NCI-H146 treated with DMSO at 0.1 percent for 48 hours (cell line): ENCODE measurements around the gene CIZ1.
"Not testable (repeated sequence)": the region's sequence is repeated elsewhere in the genome, so short reads cannot be mapped to it uniquely, and the experiment has no call there.

Experiments used
- DNase-seq: peaks from one replicate; lab custom pipeline; 2025; ENCODE audit not compliant: unreplicated experiment; lab: John Stamatoyannopoulos, UW

Gene CIZ1, protein sequence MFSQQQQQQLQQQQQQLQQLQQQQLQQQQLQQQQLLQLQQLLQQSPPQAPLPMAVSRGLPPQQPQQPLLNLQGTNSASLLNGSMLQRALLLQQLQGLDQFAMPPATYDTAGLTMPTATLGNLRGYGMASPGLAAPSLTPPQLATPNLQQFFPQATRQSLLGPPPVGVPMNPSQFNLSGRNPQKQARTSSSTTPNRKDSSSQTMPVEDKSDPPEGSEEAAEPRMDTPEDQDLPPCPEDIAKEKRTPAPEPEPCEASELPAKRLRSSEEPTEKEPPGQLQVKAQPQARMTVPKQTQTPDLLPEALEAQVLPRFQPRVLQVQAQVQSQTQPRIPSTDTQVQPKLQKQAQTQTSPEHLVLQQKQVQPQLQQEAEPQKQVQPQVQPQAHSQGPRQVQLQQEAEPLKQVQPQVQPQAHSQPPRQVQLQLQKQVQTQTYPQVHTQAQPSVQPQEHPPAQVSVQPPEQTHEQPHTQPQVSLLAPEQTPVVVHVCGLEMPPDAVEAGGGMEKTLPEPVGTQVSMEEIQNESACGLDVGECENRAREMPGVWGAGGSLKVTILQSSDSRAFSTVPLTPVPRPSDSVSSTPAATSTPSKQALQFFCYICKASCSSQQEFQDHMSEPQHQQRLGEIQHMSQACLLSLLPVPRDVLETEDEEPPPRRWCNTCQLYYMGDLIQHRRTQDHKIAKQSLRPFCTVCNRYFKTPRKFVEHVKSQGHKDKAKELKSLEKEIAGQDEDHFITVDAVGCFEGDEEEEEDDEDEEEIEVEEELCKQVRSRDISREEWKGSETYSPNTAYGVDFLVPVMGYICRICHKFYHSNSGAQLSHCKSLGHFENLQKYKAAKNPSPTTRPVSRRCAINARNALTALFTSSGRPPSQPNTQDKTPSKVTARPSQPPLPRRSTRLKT

GRCh38 chr9:128191406-128192046 lies at the start of gene CIZ1:
Gene CIZ1 (minus strand): TSS chr9:128191572. CDS start chr9:128190857, 715 bp downstream.
- peak; percentile 35 for DNase-seq

DNA sequence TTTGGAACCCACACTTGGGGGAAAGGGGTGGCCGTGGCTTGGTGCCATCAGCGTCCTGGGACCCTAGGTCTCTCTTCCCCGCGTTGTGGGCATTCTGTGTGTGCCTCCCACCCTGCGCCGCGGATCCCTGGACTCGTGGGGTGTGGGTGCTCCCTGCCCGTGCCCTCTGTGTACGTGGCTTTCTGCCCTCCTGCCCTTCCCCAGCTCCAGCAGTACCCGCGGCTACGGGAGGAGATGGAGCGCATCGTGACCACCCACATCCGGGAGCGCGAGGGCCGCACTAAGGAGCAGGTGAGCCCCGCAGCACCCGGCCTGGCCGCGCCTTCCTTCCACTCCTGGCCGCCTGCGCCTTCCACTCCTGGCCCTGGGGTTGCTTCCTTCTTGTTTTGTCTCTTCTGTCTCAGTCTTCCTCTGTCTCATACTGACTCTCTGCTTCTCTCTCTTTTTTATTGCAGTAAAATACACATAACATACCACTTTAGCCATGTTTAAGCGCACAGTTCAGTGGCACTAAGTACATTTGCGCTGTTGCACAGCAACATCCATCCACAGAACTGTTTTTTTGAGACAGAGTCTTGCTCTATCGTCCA lies 42.5 kb upstream of the CIZ1 start:
- DNase-seq, result no peak

- DNase-seq, result no peak
Observed at GRCh38 chr9:128232528-128233428, 41.4 kb upstream of the CIZ1 start.

DNA sequence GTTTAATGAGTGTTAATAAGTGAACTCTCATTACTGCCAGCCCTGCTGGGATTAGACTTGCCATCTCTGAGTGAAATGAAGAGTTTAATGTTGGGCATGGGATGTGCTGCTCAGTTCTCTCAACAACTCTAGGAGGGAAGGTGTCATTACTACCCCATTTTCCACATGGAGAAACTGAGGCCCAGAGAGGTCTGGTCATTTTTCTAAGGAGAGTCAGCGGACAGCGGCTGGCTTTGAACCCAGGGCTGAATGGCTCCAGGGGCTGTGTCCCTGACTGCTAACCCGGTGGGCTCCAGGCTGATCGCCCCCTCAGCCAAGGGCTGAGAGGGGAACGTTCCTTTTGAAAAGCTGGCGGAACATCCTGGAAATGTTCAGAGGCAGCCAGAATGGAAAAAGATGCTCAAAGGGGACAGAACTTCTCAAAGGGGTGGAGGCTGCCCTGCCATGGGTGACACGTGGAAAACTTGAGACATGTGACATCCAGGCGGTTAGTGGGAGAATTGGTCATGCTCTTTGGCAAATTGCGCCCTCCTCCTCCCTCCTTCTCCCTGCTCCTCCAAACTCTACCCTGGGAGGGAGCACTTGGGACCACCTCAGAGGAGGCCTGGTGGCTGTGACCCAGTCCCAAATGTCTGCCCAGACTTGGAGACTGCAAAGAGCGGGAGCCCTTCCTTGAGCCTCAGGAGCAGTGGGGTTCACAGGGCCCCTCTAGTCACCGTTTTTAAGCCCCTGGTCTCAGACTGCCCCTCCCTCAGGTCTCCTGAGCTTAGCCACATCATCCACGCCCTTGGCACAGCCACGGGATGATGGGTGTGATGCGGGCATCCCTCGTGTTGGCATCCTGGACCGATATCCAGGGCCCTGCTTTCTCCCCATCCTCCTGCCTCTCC lies 40.5 kb upstream of the CIZ1 start:
- DNase-seq, result no peak

DNA sequence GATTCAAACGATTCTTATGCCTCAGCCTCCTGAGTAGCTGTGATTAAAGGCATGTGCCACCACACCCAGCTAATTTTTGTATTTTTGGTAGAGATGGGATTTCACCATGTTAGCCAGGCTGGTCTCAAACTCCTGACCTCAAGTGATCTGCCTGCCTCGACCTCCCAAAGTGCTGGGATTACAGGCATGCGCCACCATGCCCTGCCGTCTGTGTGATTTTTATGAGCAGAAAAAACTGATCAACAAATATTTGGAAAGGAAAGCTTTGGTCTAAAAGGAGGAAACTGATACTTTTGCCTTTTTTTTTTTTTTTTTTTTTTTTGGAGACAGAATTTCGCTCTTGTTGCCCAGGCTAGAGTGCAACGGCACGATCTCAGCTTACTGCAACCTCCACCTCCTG lies 39.5 kb upstream of the CIZ1 start:
- DNase-seq, result not testable (repeated sequence)

- DNase-seq, result no peak
Observed at GRCh38 chr9:128226412-128226801, 35.0 kb upstream of the CIZ1 start.

GRCh38 chr9:128225770-128226411 lies 34.5 kb upstream of the CIZ1 start:
- DNase-seq, result no peak

- no peak for DNase-seq
Observed at GRCh38 chr9:128224877-128225276, 33.5 kb upstream of the CIZ1 start.

GRCh38 chr9:128222880-128223670 lies 31.7 kb upstream of the CIZ1 start:
- DNase-seq, result no peak

GRCh38 chr9:128222026-128222425 lies 30.7 kb upstream of the CIZ1 start:
- no peak for DNase-seq

GRCh38 chr9:128219831-128220230 lies 28.5 kb upstream of the CIZ1 start:
- DNase-seq, result no peak

- DNase-seq, result no peak
Observed at GRCh38 chr9:128218518-128219389, 27.4 kb upstream of the CIZ1 start.

DNA sequence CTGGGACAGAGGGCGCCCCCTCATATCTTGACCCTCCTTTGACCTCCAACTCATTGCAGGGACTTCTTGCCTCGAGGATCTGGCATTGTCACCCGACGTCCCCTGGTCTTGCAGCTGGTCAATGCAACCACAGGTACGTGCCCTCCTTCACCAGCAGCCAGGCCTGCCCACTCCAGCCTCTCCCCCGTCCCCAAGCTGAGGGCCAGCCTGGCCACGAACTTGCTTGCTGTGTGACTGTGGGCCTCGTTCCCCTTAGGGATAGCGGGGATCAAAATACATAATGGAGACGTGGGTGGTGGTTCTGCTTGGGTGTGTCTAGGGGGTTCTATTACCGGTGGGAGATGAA lies 26.8 kb upstream of the CIZ1 start:
- DNase-seq, result no peak

- no peak for DNase-seq
Observed at GRCh38 chr9:128216781-128217553, 25.6 kb upstream of the CIZ1 start.

GRCh38 chr9:128215491-128216409 lies 24.4 kb upstream of the CIZ1 start:
- no peak for DNase-seq
